ENCODE measurements around the gene ADPRHL1.

DNA sequence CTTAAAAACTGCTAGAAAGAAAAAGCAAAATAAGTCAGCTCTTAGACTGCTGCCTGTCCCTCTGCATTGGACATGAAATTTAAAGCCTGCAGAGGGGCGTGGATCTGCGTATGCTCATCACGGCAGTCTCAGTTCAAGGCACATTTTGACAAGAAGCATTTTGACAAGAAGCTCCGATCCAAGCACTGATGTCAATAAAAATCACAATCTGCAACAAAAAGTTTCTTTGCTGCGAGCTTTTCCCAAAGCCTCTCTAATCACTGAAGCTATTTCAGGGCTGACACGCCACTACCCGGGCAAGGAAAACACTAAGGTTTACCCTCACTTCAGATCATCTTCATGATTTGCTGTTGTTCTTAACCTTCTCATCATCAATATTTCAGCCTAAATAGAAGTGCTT, 29.8 kb upstream of the ADPRHL1 start:
- TF ChIP-seq, protein P1, sequence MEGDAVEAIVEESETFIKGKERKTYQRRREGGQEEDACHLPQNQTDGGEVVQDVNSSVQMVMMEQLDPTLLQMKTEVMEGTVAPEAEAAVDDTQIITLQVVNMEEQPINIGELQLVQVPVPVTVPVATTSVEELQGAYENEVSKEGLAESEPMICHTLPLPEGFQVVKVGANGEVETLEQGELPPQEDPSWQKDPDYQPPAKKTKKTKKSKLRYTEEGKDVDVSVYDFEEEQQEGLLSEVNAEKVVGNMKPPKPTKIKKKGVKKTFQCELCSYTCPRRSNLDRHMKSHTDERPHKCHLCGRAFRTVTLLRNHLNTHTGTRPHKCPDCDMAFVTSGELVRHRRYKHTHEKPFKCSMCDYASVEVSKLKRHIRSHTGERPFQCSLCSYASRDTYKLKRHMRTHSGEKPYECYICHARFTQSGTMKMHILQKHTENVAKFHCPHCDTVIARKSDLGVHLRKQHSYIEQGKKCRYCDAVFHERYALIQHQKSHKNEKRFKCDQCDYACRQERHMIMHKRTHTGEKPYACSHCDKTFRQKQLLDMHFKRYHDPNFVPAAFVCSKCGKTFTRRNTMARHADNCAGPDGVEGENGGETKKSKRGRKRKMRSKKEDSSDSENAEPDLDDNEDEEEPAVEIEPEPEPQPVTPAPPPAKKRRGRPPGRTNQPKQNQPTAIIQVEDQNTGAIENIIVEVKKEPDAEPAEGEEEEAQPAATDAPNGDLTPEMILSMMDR (conservative IDR thresholded peaks at IDR 0.05 in 1 of 2, IDR thresholded peaks at IDR 0.05 in 1 of 2; ENCODE audit: low read depth in 1 of 2, low read length in 2 of 2), result no peak
- no peak for TF ChIP-seq EZH2 (IDR thresholded peaks at IDR 0.05; ENCODE audit: low read length, missing control alignments)

Data from fibroblast of lung (primary cell).